Lower leg skin (tissue), 3 donors: ENCODE results near the gene NEURL4.

ENCODE experiments used
- CTCF ChIP-seq, 3 donors: fragments of 450-650 bp; IDR thresholded peaks; one replicate each; pipeline ENCODE4 v1.5.1; 2016; ENCODE audit warnings: antibody characterized with exemption in 3 of 3, mild to moderate bottlenecking in 3 of 3, moderate library complexity in 2 of 3
- POLR2A ChIP-seq, 2 donors: fragments of 450-650 bp; IDR thresholded peaks; one replicate each; pipeline ENCODE4 v1.6.1; 2016 to 2017; ENCODE audit warnings: antibody characterized with exemption in 2 of 2, mild to moderate bottlenecking in 1 of 2, moderate library complexity in 1 of 2

DNA sequence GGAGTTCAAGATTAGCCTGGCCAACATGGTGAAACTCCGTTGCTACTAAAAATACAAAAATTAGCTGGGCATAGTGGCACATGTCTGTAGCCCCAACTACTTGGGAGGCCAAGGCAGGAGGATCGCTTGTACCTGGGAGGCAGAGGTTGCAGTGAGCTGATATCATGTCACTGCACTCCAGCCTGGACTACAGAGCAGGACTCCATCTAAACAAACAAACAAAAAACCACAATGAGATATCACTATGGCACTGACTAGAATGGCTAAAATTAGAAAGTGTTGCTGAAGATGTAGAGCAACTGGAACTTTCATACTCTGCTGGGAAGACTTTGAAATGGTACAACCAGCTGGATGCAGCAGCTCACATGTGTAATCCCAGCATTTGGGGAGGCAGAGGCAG is 45.2 kb upstream of the NEURL4 start:
- no peak for TF ChIP-seq CTCF (IDR thresholded peaks at IDR 0.05)
- TF ChIP-seq POLR2A (IDR thresholded peaks at IDR 0.05), result no peak
